Smooth muscle cell (in vitro differentiated cells): ENCODE measurements around the gene SMG6. TPM values are rescaled to one million over a fixed set of nuclear protein-coding genes. Genes with fewer than 3 reads are reported as not detected.

Experiments
- DNase-seq: peaks from one replicate; lab custom pipeline; 2025; ENCODE audit not compliant: unreplicated experiment; lab: John Stamatoyannopoulos, UW
- H2AFZ ChIP-seq: fragments of 200-600 bp; sonication (generic); 2 replicates; pipeline ENCODE4 v1.6.0; 2016; ENCODE audit warnings: antibody characterized with exemption, low read depth, mild to moderate bottlenecking
- H3F3A ChIP-seq: fragments of 200-600 bp; sonication (generic); 2 replicates; pipeline ENCODE4 v1.6.0; 2017; ENCODE audit warnings: antibody characterized with exemption, low read depth
- H3K27ac ChIP-seq: fragments of 200-600 bp; sonication (generic); 2 replicates; pipeline ENCODE4 v1.5.1; 2016; ENCODE audit warnings: low read depth, mild to moderate bottlenecking
- H3K27me3 ChIP-seq: fragments of 200-600 bp; sonication (generic); 2 replicates; pipeline ENCODE4 v1.6.1; 2016; ENCODE audit warnings: low read depth, mild to moderate bottlenecking
- H3K36me3 ChIP-seq: fragments of 200-600 bp; sonication (generic); 2 replicates; pipeline ENCODE4 v1.5.1; 2016; ENCODE audit warnings: low read depth
- H3K4me1 ChIP-seq: fragments of 200-600 bp; sonication (generic); 2 replicates; pipeline ENCODE4 v1.5.1; 2016; ENCODE audit warnings: low read depth
- H3K4me2 ChIP-seq: fragments of 200-600 bp; sonication (generic); 2 replicates; pipeline ENCODE4 v1.6.0; 2016; ENCODE audit warnings: mild to moderate bottlenecking
- H3K4me3 ChIP-seq: fragments of 200-600 bp; sonication (generic); 2 replicates; pipeline ENCODE4 v1.5.1; 2016; ENCODE audit warnings: mild to moderate bottlenecking
- H3K79me2 ChIP-seq: fragments of 200-600 bp; sonication (generic); 2 replicates; pipeline ENCODE4 v1.6.0; 2016; ENCODE audit warnings: low read depth, mild to moderate bottlenecking
- H3K9ac ChIP-seq: fragments of 200-600 bp; sonication (generic); 2 replicates; pipeline ENCODE4 v1.6.0; 2016; ENCODE audit warnings: low read depth
- H3K9me3 ChIP-seq: fragments of 200-600 bp; sonication (generic); replicated peaks from 2 replicates; pipeline ENCODE4 v1.5.1; 2016; ENCODE audit warnings: low read depth
- H4K20me1 ChIP-seq: fragments of 200-600 bp; sonication (generic); 2 replicates; pipeline ENCODE4 v1.6.0; 2016; ENCODE audit warnings: low read depth
- CTCF ChIP-seq: fragments of 200-600 bp; sonication (generic); IDR thresholded peaks from 2 replicates; pipeline ENCODE4 v1.5.1; 2017; ENCODE audit warnings: borderline replicate concordance, mild to moderate bottlenecking, antibody characterized with exemption; ENCODE audit not compliant: insufficient read depth, poor library complexity, severe bottlenecking
- WGBS: methylation state at CpG from one replicate; pipeline ENCODE4 v1.1.7; 2016; ENCODE audit warnings: low lambda C conversion rate; 5-methylcytosine and 5-hydroxymethylcytosine counted together
- polyA plus RNA-seq: library from polyadenylated mRNA; unstranded; fragments of >200 nt; fragmentation: Nextera tagmentation; extraction: Ambion mirVana; gene quantifications from 2 replicates; pipeline ENCODE4 v1.2.1, GENCODE V29; 2016
- total RNA-seq: library from RNA; depleted of rRNA; stranded (reverse); fragments of >200 nt; gene quantifications from 2 replicates; pipeline ENCODE4 v1.2.3, GENCODE V29; 2014

Gene SMG6
- total and polyA plus RNA-seq, 2 experiments from 2014 or later: 10.6 to 21.4 TPM

DNA sequence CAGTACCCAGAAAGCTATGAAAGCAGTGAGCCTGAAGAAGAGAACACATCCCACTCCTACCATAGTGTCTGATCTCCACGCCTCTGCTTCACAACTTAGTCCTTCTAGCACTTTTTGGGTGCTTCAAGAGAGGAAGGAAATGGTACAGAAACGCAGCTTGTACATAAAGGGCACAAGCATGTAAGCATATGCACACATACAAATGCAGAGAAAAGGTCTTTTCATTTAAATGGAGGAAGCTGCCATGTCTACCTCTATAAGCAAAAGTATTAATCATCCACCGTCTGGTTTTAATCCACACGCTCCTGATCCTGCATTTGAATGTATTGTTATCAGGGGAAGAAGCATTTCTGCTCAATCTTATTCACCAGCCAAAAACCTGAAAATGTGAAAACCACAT lies 148.0 kb downstream of the SMG6 start:
- 78% methylated on average over 4 of the region's 4 CpGs for WGBS
- Histone ChIP-seq H3F3A (peaks cover 15% of the 10 kb centered on the region), H3K9ac (no peak overlapping the region), H3K36me3 (no peaks in the 10 kb centered on the region), H3K4me3 (no peak overlapping the region), H4K20me1 (no peaks in the 10 kb centered on the region), H2AFZ (no peak overlapping the region), H3K27me3 (no peaks in the 10 kb centered on the region), H3K4me2 (no peak overlapping the region), H3K27ac (no peak overlapping the region), H3K4me1 (peaks cover 12% of the 10 kb centered on the region), H3K79me2 (no peaks in the 10 kb centered on the region), H3K9me3 (no peaks in the 10 kb centered on the region)
- DNase-seq: no peak
- no peak for TF ChIP-seq CTCF

GRCh38 chr17:2151358-2152033 lies 152.1 kb downstream of the SMG6 start:
- no peaks in the 10 kb centered on the region for H3K27me3 ChIP-seq
- H3F3A ChIP-seq: no peaks in the 10 kb centered on the region
- H3K36me3 ChIP-seq: no peaks in the 10 kb centered on the region
- no peak overlapping the region for H3K9ac ChIP-seq
- no peak overlapping the region for H2AFZ ChIP-seq
- no peaks in the 10 kb centered on the region for H3K4me1 ChIP-seq
- DNase-seq: no peak
- no peak overlapping the region for H3K4me3 ChIP-seq
- no peaks in the 10 kb centered on the region for H3K79me2 ChIP-seq
- TF ChIP-seq CTCF: no peak
- H3K4me2 ChIP-seq: no peak overlapping the region
- H3K9me3 ChIP-seq: no peaks in the 10 kb centered on the region
- no peak overlapping the region for H3K27ac ChIP-seq
- H4K20me1 ChIP-seq: no peaks in the 10 kb centered on the region
- 87% methylated on average over 6 of the region's 6 CpGs for WGBS

GRCh38 chr17:2150806-2151205 lies 152.8 kb downstream of the SMG6 start:
- no peak overlapping the region for H3K27ac ChIP-seq
- no peaks in the 10 kb centered on the region for H3F3A ChIP-seq
- no peaks in the 10 kb centered on the region for H3K27me3 ChIP-seq
- no peaks in the 10 kb centered on the region for H3K79me2 ChIP-seq
- TF ChIP-seq CTCF: no peak
- H3K36me3 ChIP-seq: no peaks in the 10 kb centered on the region
- H3K9me3 ChIP-seq: no peaks in the 10 kb centered on the region
- no peak overlapping the region for H3K9ac ChIP-seq
- no peak overlapping the region for H2AFZ ChIP-seq
- no peak overlapping the region for H3K4me2 ChIP-seq
- DNase-seq: no peak
- WGBS: 97% methylated on average over 6 of the region's 6 CpGs
- no peaks in the 10 kb centered on the region for H4K20me1 ChIP-seq
- H3K4me1 ChIP-seq: no peaks in the 10 kb centered on the region
- no peak overlapping the region for H3K4me3 ChIP-seq

GRCh38 chr17:2149934-2150333 lies 153.7 kb downstream of the SMG6 start:
- no peaks in the 10 kb centered on the region for H4K20me1 ChIP-seq
- DNase-seq: no peak
- no peaks in the 10 kb centered on the region for H3K36me3 ChIP-seq
- no peaks in the 10 kb centered on the region for H3F3A ChIP-seq
- H3K4me3 ChIP-seq: no peak overlapping the region
- no peaks in the 10 kb centered on the region for H3K9me3 ChIP-seq
- no peak overlapping the region for H3K4me2 ChIP-seq
- 99% methylated on average over 10 of the region's 10 CpGs for WGBS
- H2AFZ ChIP-seq: no peak overlapping the region
- H3K27me3 ChIP-seq: no peaks in the 10 kb centered on the region
- TF ChIP-seq CTCF: no peak
- H3K9ac ChIP-seq: no peak overlapping the region
- no peaks in the 10 kb centered on the region for H3K4me1 ChIP-seq
- H3K27ac ChIP-seq: no peak overlapping the region
- H3K79me2 ChIP-seq: no peaks in the 10 kb centered on the region
